ENCODE data around the gene SCRN1.

The SCRN1 gene

GRCh38 chr7:29871787-29872398 is 117.7 kb downstream of the SCRN1 start:
- no peak for ATAC-seq (replicated peaks; ENCODE audit: extremely low read depth, poor library complexity, severe bottlenecking)
- H3K36me3 Mint-ChIP-seq (ENCODE audit: insufficient read depth) = no peaks in the 10 kb centered on the region
- H3K4me1 Mint-ChIP-seq = no peaks in the 10 kb centered on the region
- DNase-seq (ENCODE audit: low spot score in 2 of 2) = no peak
- peaks cover 34% of the 10 kb centered on the region for H3K27me3 Mint-ChIP-seq
- no peak overlapping the region for H3K27ac Mint-ChIP-seq (ENCODE audit: low read depth)
- H3K4me3 Mint-ChIP-seq = no peak overlapping the region
- H3K9me3 Mint-ChIP-seq = no peaks in the 10 kb centered on the region

Measured in central memory CD8-positive, alpha-beta T cell (primary cell).